Measurements from ENCODE around the gene CHTOP. TPM values are rescaled to one million over a fixed set of nuclear protein-coding genes. Genes with fewer than 3 reads are reported as not detected.

Gene CHTOP
- total and polyA plus RNA-seq, 2 of the 13 experiments (the other 11 are each of a cell fraction or from before 2014, with no cell fraction given) = 38.0 to 51.9 TPM

DNA sequence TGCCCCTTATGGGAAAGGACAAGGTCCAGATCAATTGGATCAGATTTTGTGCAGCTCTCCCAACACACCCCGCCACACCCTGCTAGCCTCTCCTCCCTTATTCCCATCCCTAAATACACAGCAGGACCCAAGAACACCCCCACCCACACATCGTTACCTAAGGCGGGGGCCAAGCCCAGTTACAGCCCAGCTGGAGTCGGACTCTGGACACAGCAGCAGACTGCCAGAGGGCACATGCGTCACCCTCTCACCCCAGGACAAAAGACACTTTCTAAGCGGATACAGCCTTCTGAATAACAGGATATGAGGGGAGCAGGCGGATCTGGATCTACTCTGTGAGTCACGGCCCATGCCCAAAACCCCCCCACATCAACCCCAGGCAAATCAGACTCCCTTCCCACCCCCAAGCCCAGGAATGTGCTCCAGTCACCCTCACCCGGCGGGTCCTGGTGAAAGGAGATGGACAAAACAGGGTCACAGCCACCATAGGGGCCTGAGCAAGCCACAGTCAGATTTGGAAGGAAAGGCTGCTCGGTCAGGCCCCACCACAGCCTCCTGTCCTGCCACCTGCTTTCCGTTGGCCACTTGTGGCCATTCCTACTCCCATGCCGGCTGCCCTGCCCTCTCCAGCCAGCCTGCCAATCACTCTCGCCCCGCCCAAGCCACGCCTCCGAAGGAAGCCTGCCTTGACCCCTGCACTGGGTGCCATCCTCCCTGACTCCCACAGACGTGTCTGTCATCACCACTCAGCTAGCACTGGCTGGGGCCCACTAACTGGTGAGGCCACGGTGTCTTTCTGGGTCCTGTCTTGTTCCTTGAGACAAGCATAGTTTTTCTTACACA is 24.9 kb upstream of the CHTOP start (continued):
- TF ChIP-seq NFIB (CRISPR knock-in tag; IDR thresholded peaks at IDR 0.05; ENCODE audit: borderline replicate concordance) = no peak
- TF ChIP-seq TCF7L2 (IDR thresholded peaks at IDR 0.05; ENCODE audit: low read depth, low read length) = no peak
- peak; percentile 55 for TF ChIP-seq GATAD2A (CRISPR knock-in tag; IDR thresholded peaks at IDR 0.05)
- no peak for TF ChIP-seq ZFYVE20 (CRISPR knock-in tag; IDR thresholded peaks at IDR 0.05; ENCODE audit: borderline replicate concordance, low read depth)
- no peak for TF ChIP-seq CENPX (CRISPR knock-in tag; IDR thresholded peaks at IDR 0.05)
- TF ChIP-seq HINFP (CRISPR knock-in tag; IDR thresholded peaks at IDR 0.05; ENCODE audit: low read depth) = peak; percentile 51; the same call in 1 of the 2 replicates
- no peak for TF ChIP-seq RNF2 (conservative IDR thresholded peaks at IDR 0.05; ENCODE audit: low read depth)
- TF ChIP-seq ZNF251 (CRISPR knock-in tag; IDR thresholded peaks at IDR 0.05) = 0 out of 2 replicates have a peak, but pooled peaks have one; percentile 43
- no peak for TF ChIP-seq GTF2F1 (IDR thresholded peaks at IDR 0.05; ENCODE audit: low read length)
- 0 out of 2 replicates have a peak, but pooled peaks have one; percentile 16 for TF ChIP-seq HOXD1 (CRISPR knock-in tag; IDR thresholded peaks at IDR 0.05)
- no peak for TF ChIP-seq HDAC6 (IDR thresholded peaks at IDR 0.05; ENCODE audit: low read depth, low read length)
- no peak for TF ChIP-seq ZNF724P (CRISPR knock-in tag; IDR thresholded peaks at IDR 0.05; ENCODE audit: borderline replicate concordance)
- TF ChIP-seq ZNF850 (CRISPR knock-in tag; conservative IDR thresholded peaks at IDR 0.05) = no peak
- TF ChIP-seq MBNL3 (CRISPR knock-in tag; conservative IDR thresholded peaks at IDR 0.05) = no peak
- TF ChIP-seq ZNF746 (CRISPR knock-in tag; IDR thresholded peaks at IDR 0.05) = peak; percentile 26; the same call in 1 of the 2 replicates
- no peak; the same call in 1 of the 2 replicates for TF ChIP-seq ZBTB21 (CRISPR knock-in tag; IDR thresholded peaks at IDR 0.05)
- no peak for TF ChIP-seq GLI4 (CRISPR knock-in tag; IDR thresholded peaks at IDR 0.05; ENCODE audit: borderline replicate concordance)
- TF ChIP-seq FOSL1 (CRISPR knock-in tag; IDR thresholded peaks at IDR 0.05; ENCODE audit: borderline replicate concordance) = no peak; the same call in 1 of the 2 replicates
- no peak for TF ChIP-seq CHCHD3 (CRISPR knock-in tag; IDR thresholded peaks at IDR 0.05)
- TF ChIP-seq ARID2 (CRISPR knock-in tag; IDR thresholded peaks at IDR 0.05; ENCODE audit: borderline replicate concordance) = peak; percentile 77; the same call in 1 of the 2 replicates
- TF ChIP-seq NBN (conservative IDR thresholded peaks at IDR 0.05) = no peak
- peak; percentile 38 for TF ChIP-seq AGO2 (optimal IDR thresholded peaks at IDR 0.05; ENCODE audit: low read depth, low read length)

All from HepG2 (cell line).